Endothelial cell of umbilical vein (primary cell): ENCODE data around the gene RBMS1.

Source experiments
- CTCF ChIP-seq, 2 donors: IDR thresholded peaks; 1 replicate in 1 of 2; 2 replicates in 1 of 2; pipeline ENCODE4 v1.5.1; 2011; ENCODE audit warnings: low read length in 2 of 2, mild to moderate bottlenecking in 2 of 2, moderate library complexity in 2 of 2, control low read depth in 1 of 2, inconsistent platforms in 1 of 2, low read depth in 1 of 2; ENCODE audit not compliant: insufficient read depth in 1 of 2; ENCODE audit errors: extremely low read depth in 1 of 2
- EZH2 ChIP-seq: IDR thresholded peaks from 2 replicates; pipeline ENCODE4 v1.6.1; 2012; ENCODE audit warnings: borderline replicate concordance, low read depth, mild to moderate bottlenecking, moderate library complexity, low read length, inconsistent platforms; ENCODE audit not compliant: severe bottlenecking
- FOS ChIP-seq: IDR thresholded peaks from 2 replicates; pipeline ENCODE4 v1.6.1; 2011; ENCODE audit warnings: mild to moderate bottlenecking, low read length, moderate library complexity, borderline replicate concordance; ENCODE audit not compliant: insufficient read depth
- POLR2A ChIP-seq: IDR thresholded peaks from 2 replicates; pipeline ENCODE4 v1.6.1; 2012; ENCODE audit warnings: low read depth, mild to moderate bottlenecking, control low read depth, low read length
- POLR2AphosphoS5 ChIP-seq: IDR thresholded peaks from 2 replicates; pipeline ENCODE4 v1.6.1; 2012; ENCODE audit warnings: low read depth, mild to moderate bottlenecking, control low read depth, low read length, moderate library complexity; ENCODE audit not compliant: insufficient read depth

GRCh38 chr2:160279813-160280465 is 213.7 kb downstream of the RBMS1 start:
- TF ChIP-seq EZH2 (no peak), CTCF (IDR thresholded peaks at IDR 0.05; ENCODE audit: extremely low read depth in 1 of 2, insufficient read depth in 1 of 2, low read depth in 1 of 2, low read length in 2 of 2) (no peak), POLR2AphosphoS5 (peak; percentile 64), POLR2A (no peak), FOS (peak; percentile 91)
